Gastrocnemius medialis (tissue), 4 donors: Measurements from ENCODE around the gene USP36.

ENCODE experiments used
- CTCF ChIP-seq, 5 experiments: fragments of 450-650 bp in 3 of 5; fragments of 200-600 bp in 2 of 5; sonication (generic) in 2 of 5; IDR thresholded peaks in 4 of 5; conservative IDR thresholded peaks in 1 of 5; 1 replicate in 4 of 5; 2 replicates in 1 of 5; pipeline ENCODE4 v1.5.1; 2016 to 2019; ENCODE audit warnings: antibody characterized with exemption in 5 of 5, mild to moderate bottlenecking in 3 of 5, moderate library complexity in 3 of 5
- POLR2A ChIP-seq, 2 donors: fragments of 450-650 bp; IDR thresholded peaks; one replicate each; pipeline ENCODE4 v1.6.1; 2017; ENCODE audit warnings: antibody characterized with exemption in 2 of 2, mild to moderate bottlenecking in 2 of 2, moderate library complexity in 2 of 2

GRCh38 chr17:78812855-78813254 lies 27.8 kb downstream of the USP36 start:
- TF ChIP-seq POLR2A (IDR thresholded peaks at IDR 0.05) (no peak), CTCF (IDR thresholded peaks at IDR 0.05 in 4 of 5, conservative IDR thresholded peaks at IDR 0.05 in 1 of 5) (no peak)
